CD4-positive, alpha-beta T cell treated with Interleukin-6 for 4 hours (primary cell): Measurements from ENCODE around the gene L3MBTL1.
A peak's percentile ranks its signal among the peaks of the same experiment; 100 is the strongest.
"Not testable (repeated sequence)": the region's sequence is repeated elsewhere in the genome, so short reads cannot be mapped to it uniquely, and the experiment has no call there.

Experiments
- DNase-seq: peaks from one replicate; pipeline ENCODE4 v3.0.0-alpha.2; 2020; ENCODE audit warnings: mixed read lengths

Gene L3MBTL1

GRCh38 chr20:43560974-43561373, 53.5 kb downstream of the L3MBTL1 start:
- no peak for DNase-seq

- no peak for DNase-seq
Observed at GRCh38 chr20:43563429-43563828, 55.9 kb downstream of the L3MBTL1 start.

- no peak for DNase-seq
Observed at GRCh38 chr20:43563991-43564390, 56.5 kb downstream of the L3MBTL1 start.

GRCh38 chr20:43564455-43564854, 57.0 kb downstream of the L3MBTL1 start:
- no peak for DNase-seq

- DNase-seq = no peak
Observed at GRCh38 chr20:43564993-43565757, 57.7 kb downstream of the L3MBTL1 start.

DNA sequence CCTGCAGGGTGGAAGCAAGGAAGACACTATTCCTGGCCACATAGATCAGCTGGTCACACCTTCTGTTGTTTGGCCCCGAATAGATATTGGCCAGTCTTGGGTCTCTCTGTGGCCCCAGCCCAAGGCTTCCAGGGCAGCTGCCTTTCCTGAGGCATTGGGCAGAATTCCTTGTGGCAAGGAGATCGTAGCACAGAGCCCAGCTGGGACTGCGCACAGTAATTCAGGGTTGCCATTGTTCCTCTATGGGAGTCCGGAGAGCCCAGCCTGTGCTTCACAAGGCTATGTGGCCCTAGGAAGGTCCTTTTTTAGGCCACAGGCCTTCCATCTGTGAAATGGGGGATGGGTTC, 58.2 kb downstream of the L3MBTL1 start:
- DNase-seq = no peak

- no peak for DNase-seq
Observed at GRCh38 chr20:43567477-43567876, 60.0 kb downstream of the L3MBTL1 start.

DNA sequence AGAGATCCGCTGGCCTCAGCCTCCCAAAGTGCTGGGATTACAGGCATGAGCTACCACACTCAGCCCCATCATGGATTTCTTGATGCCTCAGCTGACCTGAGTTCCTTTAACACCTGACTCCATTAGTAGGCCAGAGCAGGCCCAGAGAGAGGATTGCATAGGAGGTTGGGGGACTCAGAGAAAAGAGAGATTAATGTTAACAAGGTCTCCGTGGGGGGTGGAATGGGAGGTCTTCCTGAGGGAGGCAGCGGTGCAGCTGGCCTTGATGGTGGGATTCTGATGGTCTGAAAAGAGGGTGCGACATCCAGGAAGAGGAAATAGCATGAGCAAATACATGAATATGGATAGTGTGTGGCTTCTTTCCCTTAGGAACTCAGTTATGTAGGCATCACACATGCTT, 61.2 kb downstream of the L3MBTL1 start:
- DNase-seq = no peak

DNA sequence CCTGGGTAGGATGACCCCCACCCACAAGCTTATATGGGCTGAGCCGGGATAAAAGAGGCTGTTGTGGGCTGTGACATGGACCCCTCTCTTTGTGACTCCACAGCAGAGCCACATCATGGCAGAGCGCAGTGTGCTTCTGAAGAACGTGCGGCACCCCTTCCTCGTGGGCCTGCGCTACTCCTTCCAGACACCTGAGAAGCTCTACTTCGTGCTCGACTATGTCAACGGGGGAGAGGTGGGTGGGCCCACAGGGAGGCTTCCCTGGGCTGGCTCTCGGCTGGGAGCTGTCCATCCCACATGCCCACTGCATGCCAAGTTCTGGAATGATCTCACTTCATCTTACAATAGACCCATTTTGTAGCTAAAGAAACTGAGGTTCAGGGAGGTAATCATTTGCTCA, 61.8 kb downstream of the L3MBTL1 start:
- no peak for DNase-seq

GRCh38 chr20:43570496-43570895, 63.0 kb downstream of the L3MBTL1 start:
- DNase-seq = no peak

GRCh38 chr20:43571310-43571709, 63.8 kb downstream of the L3MBTL1 start:
- DNase-seq = no peak

GRCh38 chr20:43571771-43572170, 64.3 kb downstream of the L3MBTL1 start:
- DNase-seq = no peak

DNA sequence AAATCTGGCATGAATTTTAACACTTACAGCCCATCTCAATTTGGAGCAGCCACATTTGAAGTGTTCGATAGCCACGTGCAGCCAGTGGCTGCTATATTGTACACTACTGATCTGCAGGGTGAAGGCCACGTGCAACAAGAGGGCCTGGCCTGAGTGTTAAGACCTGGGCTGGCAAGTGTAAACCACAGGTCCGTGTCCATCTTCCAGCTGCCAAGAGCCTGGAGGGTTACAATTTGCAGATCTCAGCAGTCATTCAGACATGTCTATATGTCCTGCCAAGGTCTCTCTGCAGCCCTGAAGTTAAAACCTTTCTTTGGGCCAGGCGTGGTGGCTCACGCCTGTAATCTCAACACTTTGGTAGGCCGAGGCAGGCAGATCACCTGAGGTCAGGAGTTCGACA, 65.4 kb downstream of the L3MBTL1 start:
- DNase-seq = no peak

GRCh38 chr20:43576108-43576507, 68.6 kb downstream of the L3MBTL1 start:
- DNase-seq = no peak

DNA sequence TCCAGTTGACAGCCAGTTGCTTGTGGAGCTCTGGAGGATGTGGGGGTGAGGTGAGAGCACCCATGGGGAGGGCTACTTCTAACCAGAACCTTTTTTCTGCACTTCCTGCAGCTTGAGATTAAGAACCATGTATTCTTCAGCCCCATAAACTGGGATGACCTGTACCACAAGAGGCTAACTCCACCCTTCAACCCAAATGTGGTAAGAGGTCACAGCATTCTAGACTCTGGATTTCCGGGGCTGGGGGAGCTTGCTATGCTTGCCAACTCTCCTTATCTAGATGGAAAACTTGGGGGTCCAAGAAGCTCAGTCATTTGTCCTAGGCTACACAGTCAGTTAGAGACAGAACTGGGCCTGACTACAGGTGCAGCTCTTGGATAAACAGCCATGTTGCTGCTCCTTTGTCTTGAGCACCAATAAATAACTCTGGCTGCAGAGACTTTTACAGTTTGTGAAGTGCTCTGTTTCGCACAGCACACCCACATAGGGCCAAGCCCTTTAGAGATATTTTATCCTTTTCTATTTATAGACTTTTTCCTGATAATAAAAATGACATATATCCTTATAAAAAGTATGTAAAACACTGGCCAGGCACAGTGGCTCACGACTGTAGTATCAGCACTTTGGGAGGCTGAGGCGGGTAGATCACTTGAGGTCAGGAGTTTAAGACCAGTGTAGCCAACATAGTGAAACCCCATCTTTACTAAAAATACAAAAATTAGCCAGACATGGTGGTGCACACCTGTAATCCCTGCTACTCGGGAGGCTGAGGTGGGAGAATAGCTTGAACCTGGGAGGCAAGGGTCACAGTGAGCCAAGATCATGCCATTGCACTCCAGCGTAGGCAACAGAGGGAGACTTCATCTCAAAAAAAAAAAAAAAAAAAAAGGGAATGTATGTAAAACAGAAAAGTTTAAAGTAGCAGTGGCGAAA, 72.6 kb downstream of the L3MBTL1 start:
- DNase-seq = no peak

DNA sequence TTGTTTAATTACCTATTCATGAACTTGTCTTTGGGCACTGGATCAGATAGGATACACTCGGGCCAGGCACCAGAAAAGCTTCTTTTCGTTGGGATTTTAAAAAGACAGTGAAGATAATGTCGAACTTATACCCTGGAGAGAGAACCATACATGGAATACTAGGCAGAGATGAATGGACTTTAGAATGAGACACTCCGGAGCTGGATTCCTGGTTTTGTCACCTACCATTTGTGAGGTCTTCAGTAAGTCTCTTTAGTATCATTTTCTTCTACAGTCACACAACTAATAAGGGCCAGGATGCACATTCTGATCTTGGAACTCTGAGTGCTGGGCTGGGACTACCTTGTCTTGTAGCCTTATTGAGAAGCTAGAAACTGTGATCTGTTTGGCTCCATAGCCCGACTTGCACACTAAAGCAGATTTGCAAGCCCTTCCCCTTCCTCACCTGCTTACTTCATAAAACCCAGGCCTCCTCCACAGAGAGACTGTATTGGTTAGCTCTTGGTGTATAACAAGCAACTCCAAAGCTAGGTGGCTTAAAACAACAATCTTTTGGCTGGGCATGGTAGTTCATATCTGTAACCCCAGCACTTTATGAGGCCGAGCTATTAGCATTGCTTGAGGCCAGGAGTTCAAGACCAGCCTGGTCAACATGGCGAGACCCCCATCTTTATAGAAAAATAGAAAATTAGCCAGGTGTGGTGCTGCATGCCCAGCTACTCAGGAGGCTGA, 75.8 kb downstream of the L3MBTL1 start:
- DNase-seq = no peak

GRCh38 chr20:43583982-43584432, 76.5 kb downstream of the L3MBTL1 start:
- DNase-seq = no peak

GRCh38 chr20:43584448-43585136, 77.1 kb downstream of the L3MBTL1 start:
- DNase-seq = no peak

- DNase-seq = no peak
Observed at GRCh38 chr20:43586641-43587040, 79.1 kb downstream of the L3MBTL1 start.

DNA sequence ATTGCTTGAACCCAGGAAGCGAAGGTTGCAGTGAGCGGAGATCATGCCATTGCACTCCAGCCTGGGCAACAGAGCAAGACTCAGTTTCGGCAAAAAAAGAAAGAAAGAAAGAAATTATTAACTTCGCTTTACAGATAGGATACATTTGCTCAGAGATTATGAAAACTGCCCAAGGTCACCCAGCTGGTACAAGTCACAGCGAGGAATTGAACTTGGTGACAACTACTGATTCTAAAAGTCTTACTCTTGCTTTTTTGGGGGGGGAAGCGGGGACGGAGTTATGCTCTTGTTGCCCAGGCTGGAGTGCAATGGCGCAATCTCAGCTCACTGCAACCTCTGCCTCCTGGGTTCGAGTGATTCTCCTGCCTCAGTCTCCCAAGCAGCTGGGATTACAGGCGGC, 81.0 kb downstream of the L3MBTL1 start:
- DNase-seq = not testable (repeated sequence)

GRCh38 chr20:43590036-43590391, 82.5 kb downstream of the L3MBTL1 start:
- DNase-seq = no peak

- peak; percentile 93 for DNase-seq
Observed at GRCh38 chr20:43590392-43591303, 83.2 kb downstream of the L3MBTL1 start, which contains the start of gene IFT52. Gene IFT52 (plus strand): TSS chr20:43590937. CDS start chr20:43594699, 3,762 bp downstream.
